ENCODE results near the gene EPHA4. TPM values are rescaled to one million over a fixed set of nuclear protein-coding genes. Genes with fewer than 3 reads are reported as not detected.

The EPHA4 gene
- total and polyA plus RNA-seq, 2 donors (not counting 1 experiment from before 2014, with no cell fraction given): 10.7 to 54.9 TPM

DNA sequence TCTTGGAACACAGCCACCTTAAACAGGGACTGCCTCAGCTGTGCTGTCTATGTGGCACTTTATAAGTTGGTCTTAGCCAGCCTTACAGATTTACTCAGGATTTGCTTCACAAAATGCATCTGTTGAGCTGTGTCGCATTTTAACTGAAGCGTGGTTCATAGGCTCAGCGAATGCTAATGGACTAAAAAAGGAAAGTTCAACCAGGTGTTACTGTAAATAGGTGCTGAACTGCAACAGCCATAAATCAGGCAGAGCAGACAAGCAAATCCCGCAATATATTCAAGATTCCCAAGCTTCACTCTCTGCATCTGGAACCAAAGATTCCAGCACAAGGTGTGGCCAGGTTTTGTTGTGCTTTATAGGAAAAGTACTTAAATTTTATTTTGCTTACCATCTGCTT is 130.0 kb downstream of the EPHA4 start:
- 100% methylated on average over 1 of the region's 4 CpGs for WGBS (ENCODE audit: insufficient coverage)
- no peak overlapping the region for H3K27ac Mint-ChIP-seq

DNA sequence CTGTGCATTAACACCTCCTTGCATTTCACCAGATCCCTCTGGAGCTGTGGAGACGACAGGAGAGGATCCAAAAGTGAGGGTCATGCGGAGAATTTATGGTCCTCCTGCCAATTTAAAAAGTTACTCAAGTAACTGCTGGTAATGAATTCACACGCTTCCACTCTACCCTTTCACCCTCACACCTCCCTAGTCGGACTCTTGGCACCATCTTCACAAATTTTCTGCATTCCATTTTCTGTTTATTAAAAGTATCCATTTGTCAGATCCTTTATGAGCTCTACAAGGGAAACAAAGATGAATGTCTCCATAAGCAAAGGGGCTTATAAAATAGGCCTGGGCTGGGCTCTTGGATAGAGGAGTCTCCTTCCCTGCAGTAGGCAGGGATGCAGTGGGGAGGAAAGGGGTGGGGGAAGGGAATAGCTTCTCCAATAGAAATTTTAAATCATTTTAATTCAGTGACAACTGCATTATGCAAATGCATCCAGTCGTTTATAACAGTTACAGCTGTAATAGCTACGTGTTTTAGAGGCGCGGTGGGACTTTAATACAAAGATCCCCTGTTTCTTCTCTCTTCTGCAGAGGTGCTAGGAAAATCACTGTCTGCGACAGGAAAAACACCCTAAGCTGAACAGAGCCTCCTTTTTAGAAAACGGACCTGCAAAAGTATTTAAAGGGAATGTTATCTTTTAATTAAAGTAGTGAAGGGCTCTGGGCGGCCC is 132.2 kb downstream of the EPHA4 start:
- Histone ChIP-seq H3K9ac (ENCODE audit: low read length) (no peak overlapping the region), H3K27me3 (replicated peaks in 1 of 4; ENCODE audit: control extremely low read depth in 1 of 4, control insufficient read depth in 3 of 4, insufficient read depth in 4 of 4, low read length in 3 of 4) (no peaks in the 10 kb centered on the region), H3K4me2 (replicated peaks; ENCODE audit: low read depth, low read length, poor library complexity, severe bottlenecking) (no peak overlapping the region), H4K20me1 (ENCODE audit: control insufficient read depth, insufficient read depth, low read length, poor library complexity, severe bottlenecking) (no peaks in the 10 kb centered on the region), H2AFZ (ENCODE audit: insufficient read depth, low read depth, low read length, poor library complexity, severe bottlenecking) (no peak overlapping the region), H3K4me1 (ENCODE audit: control insufficient read depth in 2 of 2, insufficient read depth in 2 of 2, low read length in 2 of 2) (no peaks in the 10 kb centered on the region), H3K79me2 (ENCODE audit: control insufficient read depth, insufficient read depth, low read length) (no peaks in the 10 kb centered on the region), H3K27ac (ENCODE audit: low read length in 2 of 2) (no peak overlapping the region), H3K36me3 (replicated peaks in 1 of 2; ENCODE audit: control extremely low read depth in 1 of 2, control insufficient read depth in 1 of 2, extremely low read depth in 1 of 2, insufficient read depth in 2 of 2, low read length in 1 of 2) (peaks cover 2 to 8% of the 10 kb centered on the region in 2 experiments), H3K4me3 (ENCODE audit: control extremely low read depth in 1 of 5, extremely low read depth in 1 of 5, insufficient read depth in 1 of 5, low read depth in 2 of 5, low read length in 4 of 5) (no peak overlapping the region), H3K9me3 (ENCODE audit: control extremely low read depth in 1 of 3, control insufficient read depth in 2 of 3, insufficient read depth in 1 of 3, low read length in 2 of 3) (no peaks in the 10 kb centered on the region)
- 95% methylated on average over 6 of the region's 11 CpGs for WGBS (ENCODE audit: insufficient coverage)
- no peak for TF ChIP-seq EZH2 (IDR thresholded peaks at IDR 0.05; ENCODE audit: borderline replicate concordance, insufficient read depth, low read depth, low read length, poor library complexity, severe bottlenecking)
- TF ChIP-seq, protein P1, sequence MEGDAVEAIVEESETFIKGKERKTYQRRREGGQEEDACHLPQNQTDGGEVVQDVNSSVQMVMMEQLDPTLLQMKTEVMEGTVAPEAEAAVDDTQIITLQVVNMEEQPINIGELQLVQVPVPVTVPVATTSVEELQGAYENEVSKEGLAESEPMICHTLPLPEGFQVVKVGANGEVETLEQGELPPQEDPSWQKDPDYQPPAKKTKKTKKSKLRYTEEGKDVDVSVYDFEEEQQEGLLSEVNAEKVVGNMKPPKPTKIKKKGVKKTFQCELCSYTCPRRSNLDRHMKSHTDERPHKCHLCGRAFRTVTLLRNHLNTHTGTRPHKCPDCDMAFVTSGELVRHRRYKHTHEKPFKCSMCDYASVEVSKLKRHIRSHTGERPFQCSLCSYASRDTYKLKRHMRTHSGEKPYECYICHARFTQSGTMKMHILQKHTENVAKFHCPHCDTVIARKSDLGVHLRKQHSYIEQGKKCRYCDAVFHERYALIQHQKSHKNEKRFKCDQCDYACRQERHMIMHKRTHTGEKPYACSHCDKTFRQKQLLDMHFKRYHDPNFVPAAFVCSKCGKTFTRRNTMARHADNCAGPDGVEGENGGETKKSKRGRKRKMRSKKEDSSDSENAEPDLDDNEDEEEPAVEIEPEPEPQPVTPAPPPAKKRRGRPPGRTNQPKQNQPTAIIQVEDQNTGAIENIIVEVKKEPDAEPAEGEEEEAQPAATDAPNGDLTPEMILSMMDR (IDR thresholded peaks at IDR 0.05): no peak
- Mint-ChIP-seq H3K9me3 (ENCODE audit: insufficient read depth) (no peaks in the 10 kb centered on the region), H3K27me3 (no peaks in the 10 kb centered on the region), H3K4me3 (no peak overlapping the region), H3K4me1 (no peaks in the 10 kb centered on the region), H3K27ac (no peak overlapping the region)
- intact Hi-C loops (cut with micrococcal nuclease): no loop called here
- POLR2A ChIA-PET: no interaction called here
- ATAC-seq (ENCODE audit: low read depth) (no peak), DNase-seq (no peak)
- CTCF ChIA-PET: no interaction called here

More for the DNA sequence above, 130.0 kb downstream of the EPHA4 start:
- Histone ChIP-seq H3K4me3 (ENCODE audit: control extremely low read depth in 1 of 5, extremely low read depth in 1 of 5, insufficient read depth in 1 of 5, low read depth in 2 of 5, low read length in 4 of 5) (no peak overlapping the region), H3K4me2 (replicated peaks; ENCODE audit: low read depth, low read length, poor library complexity, severe bottlenecking) (no peak overlapping the region), H3K79me2 (ENCODE audit: control insufficient read depth, insufficient read depth, low read length) (no peaks in the 10 kb centered on the region), H3K36me3 (replicated peaks in 1 of 2; ENCODE audit: control extremely low read depth in 1 of 2, control insufficient read depth in 1 of 2, extremely low read depth in 1 of 2, insufficient read depth in 2 of 2, low read length in 1 of 2) (peaks cover 2 to 8% of the 10 kb centered on the region in 2 experiments), H3K27ac (ENCODE audit: low read length in 2 of 2) (no peak overlapping the region), H3K9me3 (ENCODE audit: control extremely low read depth in 1 of 3, control insufficient read depth in 2 of 3, insufficient read depth in 1 of 3, low read length in 2 of 3) (no peaks in the 10 kb centered on the region), H3K27me3 (replicated peaks in 1 of 4; ENCODE audit: control extremely low read depth in 1 of 4, control insufficient read depth in 3 of 4, insufficient read depth in 4 of 4, low read length in 3 of 4) (no peaks in the 10 kb centered on the region), H2AFZ (ENCODE audit: insufficient read depth, low read depth, low read length, poor library complexity, severe bottlenecking) (no peak overlapping the region), H3K9ac (ENCODE audit: low read length) (no peak overlapping the region), H4K20me1 (ENCODE audit: control insufficient read depth, insufficient read depth, low read length, poor library complexity, severe bottlenecking) (no peaks in the 10 kb centered on the region), H3K4me1 (ENCODE audit: control insufficient read depth in 2 of 2, insufficient read depth in 2 of 2, low read length in 2 of 2) (no peaks in the 10 kb centered on the region)
- ATAC-seq (ENCODE audit: low read depth) (no peak), DNase-seq (no peak)
- no peak for TF ChIP-seq EZH2 (IDR thresholded peaks at IDR 0.05; ENCODE audit: borderline replicate concordance, insufficient read depth, low read depth, low read length, poor library complexity, severe bottlenecking)
- TF ChIP-seq, protein P1 (IDR thresholded peaks at IDR 0.05): no peak
- ChIA-PET POLR2A (no interaction called here), CTCF (interaction anchor here (2.1 kb wide), 1 partner anchor 133 kb away, joined by 8 read pairs; no protein-coding TSS in a partner anchor)
- Mint-ChIP-seq H3K4me3 (no peak overlapping the region), H3K4me1 (no peaks in the 10 kb centered on the region), H3K27me3 (no peaks in the 10 kb centered on the region), H3K9me3 (ENCODE audit: insufficient read depth) (no peaks in the 10 kb centered on the region)
- intact Hi-C loops (cut with micrococcal nuclease): no loop called here
